Keratinocyte (primary cell): ENCODE measurements around the gene BLCAP.

Experiments
- CTCF ChIP-seq, 3 experiments: IDR thresholded peaks in 1 of 3; conservative IDR thresholded peaks in 1 of 3; optimal IDR thresholded peaks in 1 of 3; 2 replicates in 2 of 3; 3 replicates in 1 of 3; pipeline versions ENCODE3 to v1.5.1; 2011; ENCODE audit warnings: low read length in 3 of 3, mild to moderate bottlenecking in 3 of 3, moderate library complexity in 2 of 3, control low read depth in 1 of 3, inconsistent platforms in 1 of 3; ENCODE audit not compliant: insufficient read depth in 2 of 3; ENCODE audit errors: extremely low read depth in 1 of 3
- EZH2 ChIP-seq: IDR thresholded peaks from one replicate; pipeline ENCODE4 v1.6.1; 2012; ENCODE audit warnings: inconsistent platforms, mild to moderate bottlenecking, low read length, moderate library complexity

- TF ChIP-seq CTCF (optimal IDR thresholded peaks at IDR 0.05 in 1 of 3, IDR thresholded peaks at IDR 0.05 in 1 of 3, conservative IDR thresholded peaks at IDR 0.05 in 1 of 3; ENCODE audit: extremely low read depth in 1 of 3, insufficient read depth in 2 of 3, low read length in 3 of 3): no peak
- TF ChIP-seq EZH2: no peak
Observed at GRCh38 chr20:37515876-37516275, 11.8 kb downstream of the BLCAP start.
